ENCODE measurements around the gene SPECC1.
"Not testable (repeated sequence)": the region's sequence is repeated elsewhere in the genome, so short reads cannot be mapped to it uniquely, and the experiment has no call there.

The SPECC1 gene

DNA sequence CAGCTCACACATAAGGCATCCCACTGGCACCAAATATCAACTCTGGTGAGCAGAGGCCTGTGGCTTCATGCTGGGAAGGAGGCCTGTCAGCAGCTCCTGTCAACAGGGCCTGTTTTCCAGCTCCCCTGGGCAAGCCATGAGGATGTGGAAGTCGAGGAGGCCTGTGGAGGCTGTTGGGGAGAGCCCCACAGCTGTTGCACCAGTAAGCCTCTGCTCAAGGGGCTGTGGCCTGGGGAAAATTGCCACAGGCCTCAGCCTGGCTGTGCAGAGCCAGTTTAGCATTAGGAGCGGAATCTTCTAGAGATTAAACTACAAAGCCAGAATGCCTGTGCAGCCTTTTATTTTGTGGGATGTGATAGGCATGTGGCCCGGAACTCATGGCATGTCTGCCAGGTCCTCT, 202.1 kb downstream of the SPECC1 start:
- DNase-seq: no peak

GRCh38 chr17:20213449-20213848, 204.3 kb downstream of the SPECC1 start:
- DNase-seq: no peak

DNA sequence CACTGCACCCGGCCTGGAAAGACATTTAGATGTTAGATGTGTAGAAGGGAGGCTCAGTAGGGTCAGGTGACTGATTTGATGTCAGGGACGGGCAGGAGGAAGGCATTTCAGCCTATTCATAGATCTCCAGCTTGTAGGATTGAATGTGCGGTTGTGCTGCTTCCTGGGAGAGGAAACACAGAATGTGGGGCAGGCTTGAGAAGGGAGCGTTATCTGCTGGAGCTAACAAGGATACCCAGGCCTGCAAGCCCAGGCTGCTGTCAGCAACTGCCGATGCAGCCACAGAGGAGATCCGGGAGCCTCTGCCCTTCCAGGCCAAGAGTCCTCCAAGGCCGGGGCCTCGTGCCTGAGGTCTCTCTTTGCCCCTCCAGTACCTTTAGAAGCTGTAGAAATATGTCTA, 205.6 kb downstream of the SPECC1 start:
- no peak for DNase-seq

DNA sequence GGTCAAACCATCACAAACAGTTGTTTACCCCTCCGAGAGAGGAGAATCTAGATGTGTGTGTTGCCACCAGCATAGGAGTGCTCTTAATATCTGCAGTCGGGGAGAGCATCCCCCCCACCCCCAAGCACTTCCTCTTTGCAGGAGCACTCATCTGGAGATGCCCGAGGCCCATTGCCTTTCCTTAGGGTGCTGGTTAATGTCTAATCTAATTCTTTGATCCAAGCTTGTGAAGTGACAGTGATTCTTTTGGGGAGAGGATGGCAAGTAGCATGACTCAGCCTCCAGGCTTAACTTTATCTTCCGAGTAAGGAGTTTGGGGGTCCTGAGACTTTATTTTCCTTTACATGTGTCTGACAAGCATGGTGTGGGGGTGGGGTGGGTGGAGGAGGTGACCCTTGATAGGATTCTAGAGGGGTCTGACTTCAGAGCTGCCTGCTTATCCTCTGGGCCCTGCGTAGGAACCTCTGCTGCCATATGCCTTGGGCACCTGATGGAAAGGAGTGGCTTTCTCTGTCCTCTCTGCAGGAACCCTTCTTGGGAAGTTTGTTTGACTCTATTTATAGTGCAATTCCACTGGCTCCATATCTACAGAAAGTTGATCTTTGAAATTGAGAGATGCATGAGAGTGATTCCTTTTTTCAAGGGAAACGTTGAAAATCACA, 207.1 kb downstream of the SPECC1 start:
- no peak for DNase-seq

GRCh38 chr17:20216853-20217252, 207.7 kb downstream of the SPECC1 start:
- DNase-seq: no peak

DNA sequence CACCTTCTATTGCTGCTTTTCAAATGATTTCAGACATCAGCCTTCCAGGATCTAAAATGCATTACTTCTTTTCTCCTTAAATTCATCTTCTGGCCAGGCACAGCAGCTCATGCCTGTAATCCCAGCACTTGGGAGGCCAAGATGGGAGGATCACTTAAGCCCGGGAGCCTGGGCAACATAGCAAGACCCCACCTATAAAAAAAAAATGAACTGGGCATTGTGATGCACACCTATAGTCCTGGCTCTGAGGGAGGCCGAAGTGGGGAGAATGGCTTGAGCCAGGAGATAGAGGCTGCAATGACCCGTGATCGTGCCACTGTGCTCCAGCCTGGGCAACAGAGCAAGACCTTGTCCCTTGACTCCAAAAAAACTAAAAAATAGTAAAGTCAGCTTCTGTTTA, 208.5 kb downstream of the SPECC1 start:
- DNase-seq: no peak

DNA sequence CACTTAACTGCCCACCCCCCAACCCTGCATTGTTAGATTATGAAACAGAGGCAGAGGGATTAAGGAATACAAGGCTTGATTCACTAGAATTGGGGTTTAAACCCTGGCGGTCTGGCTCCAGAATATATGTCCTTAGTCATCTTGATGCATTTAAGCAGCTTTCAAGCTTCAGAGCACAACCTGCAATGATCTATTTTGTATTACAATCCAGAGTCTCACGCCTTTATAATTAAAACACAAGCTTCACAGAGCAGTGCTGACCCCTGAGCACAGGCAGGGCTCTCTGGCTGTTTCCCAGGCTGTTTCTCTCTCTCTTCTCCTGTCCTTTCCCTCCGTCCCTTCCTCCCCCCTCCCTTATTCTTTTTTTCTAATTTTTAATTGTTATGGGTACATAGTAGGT, 209.1 kb downstream of the SPECC1 start:
- DNase-seq: no peak

DNA sequence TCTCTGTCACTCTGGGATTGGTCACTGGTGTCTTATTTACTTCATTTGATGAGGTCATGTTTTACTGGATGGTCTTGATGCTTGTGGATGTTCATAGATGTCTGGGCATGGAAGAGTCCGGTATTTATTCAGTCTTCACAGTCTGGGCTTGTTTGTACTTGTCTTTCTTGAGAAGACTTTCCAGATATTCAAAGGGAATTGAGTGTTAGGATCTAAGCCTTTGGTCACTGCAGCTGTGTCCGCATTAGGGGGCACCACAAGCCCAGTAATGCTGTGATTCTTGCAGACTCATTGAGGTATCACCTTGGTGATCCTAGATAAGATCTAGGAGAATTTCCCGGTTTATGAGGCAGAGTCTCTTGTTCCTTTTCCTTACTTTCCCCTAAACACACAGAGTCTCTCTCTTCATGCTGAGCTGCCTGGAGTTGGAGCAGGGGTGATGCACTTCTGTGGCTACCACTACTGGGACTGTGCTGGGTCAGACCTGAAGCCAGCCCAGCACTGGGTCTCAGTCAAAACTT, 214.7 kb downstream of the SPECC1 start:
- DNase-seq: no peak

- DNase-seq: no peak
Observed at GRCh38 chr17:20224379-20224778, 215.2 kb downstream of the SPECC1 start.

DNA sequence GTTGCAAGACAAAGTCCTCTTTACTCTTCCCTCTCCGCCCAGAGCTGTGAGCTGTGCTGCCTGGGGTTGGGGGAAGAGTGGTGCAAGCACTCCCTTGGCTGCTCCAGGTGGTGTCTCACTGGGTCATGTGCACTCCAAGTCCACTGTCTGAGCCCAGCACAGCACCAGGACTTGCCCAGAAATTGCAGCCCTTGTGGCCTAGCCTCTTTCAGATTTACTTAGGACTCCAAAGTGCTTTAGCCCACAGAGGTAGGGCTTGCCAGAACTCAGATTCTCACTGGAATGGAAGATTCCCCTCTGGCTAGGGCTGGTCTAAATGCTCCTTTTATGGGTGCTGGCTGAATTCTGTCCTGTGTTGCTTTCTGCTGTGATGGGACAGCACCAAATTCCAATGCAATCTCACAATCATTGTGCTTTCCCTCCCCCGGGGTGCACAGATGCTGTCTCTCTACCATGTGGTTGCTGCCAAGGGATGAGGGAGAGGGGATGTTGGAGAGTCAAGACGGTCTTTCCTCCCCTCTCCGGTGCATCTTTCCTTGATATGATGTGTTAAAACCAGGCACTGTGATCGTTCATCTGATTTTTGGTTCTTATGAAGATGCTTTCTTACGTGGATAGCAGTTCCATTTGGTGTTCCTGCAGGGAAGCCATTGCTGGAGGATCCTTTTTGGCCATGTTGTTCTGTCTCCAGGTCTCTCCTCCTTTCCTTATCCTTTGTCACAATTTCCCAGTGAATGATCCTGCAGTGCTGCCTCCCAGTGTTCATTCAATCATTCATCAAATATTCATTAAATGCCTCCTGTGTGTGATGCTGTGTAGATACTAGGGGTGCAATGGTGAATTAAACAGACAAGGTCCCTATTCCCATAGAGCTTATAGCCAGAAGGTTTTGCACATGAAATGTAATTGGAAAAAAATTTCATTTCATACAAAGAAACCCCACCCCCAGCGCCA, 216.3 kb downstream of the SPECC1 start:
- DNase-seq: no peak

DNA sequence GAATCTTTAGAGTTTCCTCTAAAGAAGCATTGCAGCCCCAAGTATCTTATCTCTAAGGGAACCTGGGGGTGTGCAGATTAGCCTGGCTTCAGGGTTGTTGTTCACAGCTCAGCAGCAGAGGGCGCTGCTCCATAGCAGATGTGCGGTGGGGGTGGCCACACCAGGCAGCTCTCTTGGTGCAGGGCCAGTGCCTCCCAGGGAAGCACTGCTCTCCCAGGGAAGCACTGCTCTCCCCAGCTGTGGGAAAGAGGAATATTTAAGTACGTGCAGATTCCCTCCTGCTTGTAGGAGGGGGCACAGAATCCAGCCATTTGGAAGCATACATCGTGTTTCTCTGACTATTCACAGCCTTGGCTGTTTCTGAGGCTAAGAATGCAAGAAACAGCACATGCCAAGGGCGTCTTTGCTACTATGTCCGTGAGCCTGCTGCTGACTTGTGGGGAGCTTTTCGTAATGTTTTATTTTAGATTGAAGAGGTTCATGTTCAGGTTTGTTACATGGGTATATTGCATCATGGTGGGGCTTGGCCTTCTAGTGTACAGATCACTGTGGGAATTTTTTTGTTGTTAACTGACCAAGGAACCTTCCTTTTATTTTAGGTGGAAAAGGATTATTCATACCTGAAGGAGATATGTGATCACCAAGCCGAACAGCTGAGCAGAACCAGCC, 217.8 kb downstream of the SPECC1 start:
- DNase-seq: peak; percentile 72 to 76

DNA sequence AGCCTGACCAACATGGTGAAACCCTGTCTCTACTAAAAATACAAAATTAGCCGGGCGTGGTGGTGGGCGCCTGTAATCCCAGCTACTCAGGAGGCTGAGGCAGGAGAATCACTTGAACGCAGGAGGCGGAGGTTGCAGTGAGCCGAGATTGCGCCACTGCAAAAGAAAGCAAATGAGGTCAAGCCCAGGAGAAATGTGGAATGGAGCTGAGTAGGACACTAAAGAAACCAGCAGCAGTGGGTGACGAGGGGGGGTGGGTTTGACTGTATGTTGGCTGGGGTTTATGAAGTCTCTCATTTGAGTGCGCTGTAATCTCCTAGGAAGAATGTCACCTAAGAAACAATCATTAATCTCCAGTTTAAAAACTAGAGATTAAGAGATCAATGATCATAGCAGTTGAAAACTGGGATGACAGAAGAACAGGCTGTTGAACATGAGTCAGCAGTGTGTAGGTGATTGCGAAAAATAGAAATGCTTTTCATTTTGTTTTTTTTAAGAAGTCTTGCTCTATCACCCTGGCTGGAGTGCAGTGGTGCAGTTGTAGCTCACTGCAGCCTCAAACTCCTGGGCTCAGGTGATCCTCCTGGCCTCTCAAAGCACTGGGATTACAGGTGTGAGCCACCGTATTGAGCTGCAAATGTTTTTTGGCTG, 218.7 kb downstream of the SPECC1 start:
- not testable (repeated sequence) for DNase-seq

DNA sequence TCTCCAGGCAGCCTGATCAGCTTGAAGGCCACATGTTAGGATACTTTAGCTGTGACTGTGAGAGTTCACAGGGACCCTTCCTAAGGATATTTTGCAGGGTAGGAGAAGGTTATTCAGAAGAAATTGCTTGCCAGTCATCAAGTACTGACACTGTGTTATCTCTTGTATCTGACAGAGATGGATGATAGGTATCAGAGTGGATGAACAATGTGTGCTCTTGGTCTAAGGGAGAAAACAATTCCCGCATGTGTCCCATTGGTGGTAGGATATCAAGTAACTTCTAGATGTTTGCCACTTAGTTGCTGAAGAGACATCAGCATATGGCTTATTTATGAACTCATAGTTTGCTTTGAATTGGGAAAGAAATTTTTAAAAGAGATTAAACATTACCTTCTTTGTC, 219.3 kb downstream of the SPECC1 start:
- DNase-seq: no peak

- no peak for DNase-seq
Observed at GRCh38 chr17:20228860-20229259, 219.7 kb downstream of the SPECC1 start.

DNA sequence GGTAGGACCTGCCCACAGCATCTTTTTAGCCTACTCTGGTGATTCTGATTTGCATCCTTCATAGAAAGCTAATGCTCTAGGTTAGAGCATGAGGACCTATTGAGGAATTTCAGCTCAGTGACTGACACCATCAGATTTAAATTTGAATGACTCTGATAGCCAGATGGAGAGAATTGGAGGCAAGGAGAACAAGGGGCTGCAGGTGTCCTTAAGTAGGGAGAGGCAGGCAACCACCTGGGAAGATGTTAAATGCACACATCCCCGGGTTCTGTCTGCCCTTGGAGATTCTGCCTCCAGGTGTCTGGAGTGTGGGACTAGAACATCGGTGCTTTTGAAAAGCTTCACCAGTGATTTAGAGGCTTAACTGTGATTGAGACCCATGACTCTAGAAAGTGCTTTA, 221.8 kb downstream of the SPECC1 start:
- DNase-seq: no peak

DNA sequence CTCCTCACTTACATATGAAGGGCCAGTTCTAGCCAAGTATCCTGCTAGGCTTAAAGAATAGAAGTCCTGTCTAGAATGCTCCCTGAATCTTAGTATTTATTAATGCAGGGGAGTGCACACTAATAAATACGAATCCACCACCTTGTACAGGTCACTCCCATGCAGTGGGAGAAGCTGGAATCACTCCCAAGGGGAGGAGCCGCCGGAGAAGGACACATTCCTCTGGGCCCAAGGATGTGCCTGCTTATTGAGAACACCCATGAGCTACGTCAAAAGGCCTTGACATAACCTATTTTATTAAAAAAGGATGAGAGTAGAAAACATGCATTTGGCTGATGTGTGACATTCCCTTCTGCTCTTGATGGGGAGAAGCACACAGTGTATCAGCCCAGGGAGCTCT, 223.5 kb downstream of the SPECC1 start:
- no peak for DNase-seq

- DNase-seq: peak; percentile 26 to 44
Observed at GRCh38 chr17:20234276-20234675, 225.1 kb downstream of the SPECC1 start.

GRCh38 chr17:20235747-20236146, 226.6 kb downstream of the SPECC1 start:
- DNase-seq: no peak

DNA sequence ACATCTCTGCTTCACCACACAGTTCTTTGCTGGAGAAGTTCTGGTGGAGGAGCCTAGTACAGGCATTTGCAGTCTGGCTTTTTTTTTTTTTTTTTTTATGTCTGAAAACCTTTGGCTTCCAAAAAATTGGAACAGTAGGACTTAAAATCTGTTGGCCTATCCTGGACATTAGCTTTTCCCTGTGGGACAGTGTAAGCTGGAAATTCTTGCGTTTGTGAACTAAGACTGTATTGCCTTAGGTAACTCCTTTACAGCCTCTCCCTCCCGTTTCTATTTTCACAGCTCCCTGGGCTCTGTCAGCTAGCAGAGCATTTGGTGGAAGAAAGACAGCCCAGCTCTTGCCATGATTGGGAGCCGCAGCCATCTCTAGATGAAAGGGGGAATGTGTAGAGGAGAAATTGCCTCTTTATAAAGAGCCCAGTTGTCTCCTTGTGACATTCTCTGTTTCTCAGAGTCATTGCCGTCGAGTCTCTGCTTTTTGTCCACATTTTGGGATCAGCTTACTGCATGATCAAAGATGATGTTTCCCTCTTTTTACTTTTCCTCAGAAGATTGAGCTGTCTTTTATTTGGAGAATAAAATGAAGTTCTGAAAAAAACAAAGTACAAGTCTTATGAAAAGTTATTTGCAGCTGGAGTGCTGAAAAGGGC, 227.5 kb downstream of the SPECC1 start:
- DNase-seq: no peak

GRCh38 chr17:20239776-20240175, 230.6 kb downstream of the SPECC1 start:
- not testable (repeated sequence) for DNase-seq

GRCh38 chr17:20241855-20242254, 232.7 kb downstream of the SPECC1 start:
- no peak for DNase-seq

GRCh38 chr17:20242271-20242670, 233.1 kb downstream of the SPECC1 start:
- no peak for DNase-seq
